Common myeloid progenitor, CD34-positive (primary cell): ENCODE results near the gene USP43.

ENCODE experiments used
- CTCF ChIA-PET: fragments of 350-600 bp; sonication (Branson Sonifier 250); formaldehyde crosslinking; loops from one replicate; lab custom pipeline; 2021; ENCODE audit warnings: antibody characterized with exemption; lab: Charles Lee
- POLR2A ChIA-PET: fragments of 350-600 bp; sonication (Branson Sonifier 250); formaldehyde crosslinking; loops from one replicate; lab custom pipeline; 2021; ENCODE audit warnings: antibody characterized with exemption; lab: Charles Lee
- DNase-seq, 3 donors: peaks; one replicate each; pipeline versions ENCODE4 v3.0.0 to v3.0.0-alpha.2; 2013
- H3K27ac ChIP-seq, 2 experiments: 1 replicate in 1 of 2; 2 replicates in 1 of 2; pipeline ENCODE4 v1.7.0; 2013; ENCODE audit warnings: inconsistent platforms in 2 of 2, low read length in 2 of 2, mild to moderate bottlenecking in 2 of 2, low read depth in 1 of 2, moderate library complexity in 1 of 2; ENCODE audit not compliant: severe bottlenecking in 2 of 2, insufficient read depth in 1 of 2, poor library complexity in 1 of 2
- H3K27me3 ChIP-seq, 5 experiments: replicated peaks in 2 of 5; 1 replicate in 3 of 5; 2 replicates in 2 of 5; pipeline versions ENCODE4 v1.6.1 to v1.7.0; 2013; ENCODE audit warnings: low read length in 4 of 5, mild to moderate bottlenecking in 2 of 5, moderate library complexity in 2 of 5, inconsistent platforms in 1 of 5; ENCODE audit not compliant: insufficient read depth in 5 of 5, control insufficient read depth in 4 of 5
- H3K36me3 ChIP-seq, 4 experiments: 1 replicate in 2 of 4; 2 replicates in 2 of 4; pipeline versions ENCODE4 v1.6.1 to v1.7.0; 2013; ENCODE audit warnings: low read length in 3 of 4, control low read depth in 1 of 4, mild to moderate bottlenecking in 1 of 4; ENCODE audit not compliant: control insufficient read depth in 4 of 4, insufficient read depth in 4 of 4
- H3K4me1 ChIP-seq, 4 experiments: 1 replicate in 3 of 4; 2 replicates in 1 of 4; pipeline versions ENCODE4 v1.6.1 to v1.7.1; 2013; ENCODE audit warnings: low read length in 3 of 4, mild to moderate bottlenecking in 3 of 4, control low read depth in 1 of 4, inconsistent platforms in 1 of 4, moderate library complexity in 1 of 4; ENCODE audit not compliant: control insufficient read depth in 4 of 4, insufficient read depth in 4 of 4; ENCODE audit errors: control extremely low read depth in 1 of 4
- H3K4me3 ChIP-seq, 7 experiments: 1 replicate in 4 of 7; 2 replicates in 3 of 7; pipeline versions ENCODE4 v1.5.1 to v1.7.0; 2013; ENCODE audit warnings: mild to moderate bottlenecking in 7 of 7, low read length in 6 of 7, moderate library complexity in 6 of 7, inconsistent platforms in 2 of 7, low read depth in 2 of 7, control low read depth in 1 of 7; ENCODE audit not compliant: insufficient read depth in 4 of 7, control insufficient read depth in 1 of 7; ENCODE audit errors: extremely low read depth in 1 of 7
- H3K9me3 ChIP-seq, 5 experiments: 1 replicate in 4 of 5; 2 replicates in 1 of 5; pipeline versions ENCODE4 v1.6.1 to v1.7.1; 2013; ENCODE audit warnings: low read length in 4 of 5, mild to moderate bottlenecking in 2 of 5, inconsistent platforms in 1 of 5, low read depth in 1 of 5, moderate library complexity in 1 of 5; ENCODE audit not compliant: control insufficient read depth in 4 of 5, insufficient read depth in 2 of 5; ENCODE audit errors: control extremely low read depth in 1 of 5
- WGBS: methylation state at CpG from one replicate; pipeline ENCODE4 v1.1.5; 2013; ENCODE audit not compliant: insufficient coverage; 5-methylcytosine and 5-hydroxymethylcytosine counted together

USP43 gene

DNA sequence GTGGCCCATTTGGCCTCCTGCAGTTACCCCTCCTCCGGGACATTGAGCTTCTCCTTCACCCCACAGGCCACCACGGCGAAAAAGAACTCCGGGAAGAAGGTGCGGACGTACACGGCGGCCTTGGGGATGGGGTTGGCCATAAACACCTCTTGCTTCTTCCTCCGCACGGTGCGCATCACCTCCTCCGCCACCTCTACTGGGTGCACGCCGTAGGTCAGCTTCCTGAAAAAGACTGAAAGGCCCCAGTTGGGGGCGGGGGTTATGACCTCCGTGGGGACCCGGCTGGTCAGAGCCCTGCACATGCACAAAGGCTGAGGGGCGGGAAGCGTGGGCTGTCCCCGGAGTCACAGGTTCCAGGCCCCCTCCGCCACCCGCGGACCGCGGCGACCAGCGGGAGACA lies 126.1 kb downstream of the USP43 start:
- H3K36me3 ChIP-seq = no peaks in the 10 kb centered on the region
- no peak for DNase-seq
- 95% methylated on average over 20 of the region's 27 CpGs for WGBS
- H3K4me3 ChIP-seq = no peak overlapping the region
- ChIA-PET CTCF (no interaction called here), POLR2A (no interaction called here)
- H3K27ac ChIP-seq = no peak overlapping the region
- H3K9me3 ChIP-seq = peaks cover 0 to 4% (median 0%) of the 10 kb centered on the region in 5 experiments
- peaks cover 0 to 5% (median 3%) of the 10 kb centered on the region in 5 experiments for H3K27me3 ChIP-seq
- no peaks in the 10 kb centered on the region for H3K4me1 ChIP-seq

DNA sequence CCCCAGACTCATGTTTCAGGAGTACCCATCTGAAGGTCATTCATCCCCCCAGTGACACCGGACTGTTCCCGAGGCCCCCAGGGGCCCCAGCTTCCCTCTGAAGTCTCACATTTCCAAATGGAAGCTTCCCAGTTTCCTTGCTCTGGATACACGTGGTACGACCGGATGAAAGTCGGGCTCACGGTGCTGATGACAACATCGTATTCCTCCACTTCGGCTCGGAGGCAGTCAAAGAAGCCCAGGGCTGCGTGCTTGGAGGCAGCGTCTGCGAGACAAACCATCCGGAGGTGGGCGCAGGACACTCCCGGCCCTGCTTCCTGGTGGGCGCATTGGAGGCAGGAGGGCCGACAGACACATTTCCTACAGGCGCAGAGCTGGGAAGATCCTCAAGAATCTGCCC lies 127.3 kb downstream of the USP43 start:
- CTCF ChIA-PET = no interaction called here
- Histone ChIP-seq H3K27me3 (peaks cover 0 to 7% (median 3%) of the 10 kb centered on the region in 5 experiments), H3K4me1 (no peaks in the 10 kb centered on the region), H3K9me3 (peaks cover 0 to 4% (median 0%) of the 10 kb centered on the region in 5 experiments), H3K4me3 (no peak overlapping the region), H3K27ac (no peak overlapping the region), H3K36me3 (no peaks in the 10 kb centered on the region)
- 85% methylated on average over 18 of the region's 19 CpGs for WGBS
- POLR2A ChIA-PET = no interaction called here
- no peak for DNase-seq

GRCh38 chr17:9776911-9777310 lies 131.6 kb downstream of the USP43 start:
- no peak overlapping the region for H3K4me3 ChIP-seq
- no peak overlapping the region for H3K27ac ChIP-seq
- no peaks in the 10 kb centered on the region for H3K36me3 ChIP-seq
- peaks cover 0 to 9% (median 3%) of the 10 kb centered on the region in 5 experiments for H3K27me3 ChIP-seq
- CTCF ChIA-PET = no interaction called here
- POLR2A ChIA-PET = no interaction called here
- no peak for DNase-seq
- 93% methylated on average over 9 of the region's 9 CpGs for WGBS
- H3K4me1 ChIP-seq = no peaks in the 10 kb centered on the region
- peaks cover 0 to 4% (median 0%) of the 10 kb centered on the region in 5 experiments for H3K9me3 ChIP-seq
